Stomach (tissue), 4 donors: ENCODE results near the gene DNAJB4.

Source experiments
- EP300 ChIP-seq: sonication (generic); formaldehyde crosslinking; IDR thresholded peaks from one replicate; pipeline ENCODE4 v1.6.1; 2017; ENCODE audit warnings: antibody characterized with exemption
- POLR2A ChIP-seq, 4 donors: fragments of 450-650 bp; IDR thresholded peaks; one replicate each; pipeline ENCODE4 v1.6.1; 2016; ENCODE audit warnings: antibody characterized with exemption in 4 of 4, control low read depth in 2 of 4, mild to moderate bottlenecking in 1 of 4, moderate library complexity in 1 of 4
- TF ChIP-seq, protein P1 (sequence below), 7 experiments: fragments of 450-650 bp in 4 of 7; fragments of 200-600 bp in 3 of 7; sonication (generic) in 3 of 7; IDR thresholded peaks; one replicate each; pipeline ENCODE4 v1.5.1; 2016 to 2019; ENCODE audit warnings: antibody characterized with exemption in 7 of 7, control low read depth in 2 of 7, mild to moderate bottlenecking in 1 of 7

DNA sequence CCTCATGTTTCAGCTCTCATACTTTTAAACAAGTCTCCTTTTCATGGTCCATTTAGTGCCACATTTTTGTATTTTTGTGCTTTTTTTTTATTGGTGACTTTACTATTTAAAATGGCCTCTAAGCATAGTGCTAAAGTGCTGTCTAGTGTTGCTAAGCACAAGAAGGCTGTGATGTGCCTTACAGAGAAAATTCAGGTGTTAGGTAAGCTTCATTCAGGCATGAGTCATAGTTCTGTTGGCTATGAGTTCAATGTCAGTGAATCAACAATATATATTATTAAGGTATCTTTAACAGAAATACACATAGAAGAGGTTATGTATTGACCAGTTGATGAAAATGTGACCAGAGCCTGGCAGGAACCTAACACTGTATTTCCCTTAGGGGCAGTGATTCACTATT is 13.1 kb upstream of the DNAJB4 start:
- TF ChIP-seq POLR2A (IDR thresholded peaks at IDR 0.05) (no peak), EP300 (no peak)
- TF ChIP-seq, protein P1, sequence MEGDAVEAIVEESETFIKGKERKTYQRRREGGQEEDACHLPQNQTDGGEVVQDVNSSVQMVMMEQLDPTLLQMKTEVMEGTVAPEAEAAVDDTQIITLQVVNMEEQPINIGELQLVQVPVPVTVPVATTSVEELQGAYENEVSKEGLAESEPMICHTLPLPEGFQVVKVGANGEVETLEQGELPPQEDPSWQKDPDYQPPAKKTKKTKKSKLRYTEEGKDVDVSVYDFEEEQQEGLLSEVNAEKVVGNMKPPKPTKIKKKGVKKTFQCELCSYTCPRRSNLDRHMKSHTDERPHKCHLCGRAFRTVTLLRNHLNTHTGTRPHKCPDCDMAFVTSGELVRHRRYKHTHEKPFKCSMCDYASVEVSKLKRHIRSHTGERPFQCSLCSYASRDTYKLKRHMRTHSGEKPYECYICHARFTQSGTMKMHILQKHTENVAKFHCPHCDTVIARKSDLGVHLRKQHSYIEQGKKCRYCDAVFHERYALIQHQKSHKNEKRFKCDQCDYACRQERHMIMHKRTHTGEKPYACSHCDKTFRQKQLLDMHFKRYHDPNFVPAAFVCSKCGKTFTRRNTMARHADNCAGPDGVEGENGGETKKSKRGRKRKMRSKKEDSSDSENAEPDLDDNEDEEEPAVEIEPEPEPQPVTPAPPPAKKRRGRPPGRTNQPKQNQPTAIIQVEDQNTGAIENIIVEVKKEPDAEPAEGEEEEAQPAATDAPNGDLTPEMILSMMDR (IDR thresholded peaks at IDR 0.05) = no peak
